NCI-H82 treated with DMSO at 0.1 percent for 48 hours (cell line): ENCODE results near the gene UBXN6.

Experiments used
- DNase-seq: peaks from one replicate; lab custom pipeline; 2025; ENCODE audit not compliant: unreplicated experiment; lab: John Stamatoyannopoulos, UW

Gene UBXN6

DNA sequence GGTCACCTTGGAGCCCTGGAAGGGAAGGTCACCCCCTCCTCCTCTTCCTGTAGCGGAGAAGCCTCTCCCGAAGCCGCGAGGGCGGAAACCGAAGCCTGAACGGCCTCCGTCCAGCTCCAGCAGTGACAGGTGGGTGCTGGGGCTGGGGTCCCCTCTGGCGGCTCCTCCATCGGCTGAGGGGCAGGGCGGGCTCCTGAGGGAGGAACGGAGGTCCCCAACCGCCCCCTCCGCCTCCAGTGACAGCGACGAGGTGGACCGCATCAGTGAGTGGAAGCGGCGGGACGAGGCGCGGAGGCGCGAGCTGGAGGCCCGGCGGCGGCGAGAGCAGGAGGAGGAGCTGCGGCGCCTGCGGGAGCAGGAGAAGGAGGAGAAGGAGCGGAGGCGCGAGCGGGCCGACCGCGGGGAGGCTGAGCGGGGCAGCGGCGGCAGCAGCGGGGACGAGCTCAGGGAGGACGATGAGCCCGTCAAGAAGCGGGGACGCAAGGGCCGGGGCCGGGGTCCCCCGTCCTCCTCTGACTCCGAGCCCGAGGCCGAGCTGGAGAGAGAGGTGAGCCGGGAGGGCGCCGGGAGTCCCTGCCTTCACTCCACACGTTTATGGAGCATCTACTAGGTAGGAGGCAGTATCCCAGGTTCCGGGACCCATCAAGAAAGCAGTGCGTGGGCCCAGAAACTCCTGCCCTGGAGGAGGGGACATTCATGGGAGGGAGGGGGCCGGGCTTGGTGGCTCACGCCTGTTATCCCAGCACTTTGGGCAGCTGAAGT, 36.5 kb upstream of the UBXN6 start:
- no peak for DNase-seq

DNA sequence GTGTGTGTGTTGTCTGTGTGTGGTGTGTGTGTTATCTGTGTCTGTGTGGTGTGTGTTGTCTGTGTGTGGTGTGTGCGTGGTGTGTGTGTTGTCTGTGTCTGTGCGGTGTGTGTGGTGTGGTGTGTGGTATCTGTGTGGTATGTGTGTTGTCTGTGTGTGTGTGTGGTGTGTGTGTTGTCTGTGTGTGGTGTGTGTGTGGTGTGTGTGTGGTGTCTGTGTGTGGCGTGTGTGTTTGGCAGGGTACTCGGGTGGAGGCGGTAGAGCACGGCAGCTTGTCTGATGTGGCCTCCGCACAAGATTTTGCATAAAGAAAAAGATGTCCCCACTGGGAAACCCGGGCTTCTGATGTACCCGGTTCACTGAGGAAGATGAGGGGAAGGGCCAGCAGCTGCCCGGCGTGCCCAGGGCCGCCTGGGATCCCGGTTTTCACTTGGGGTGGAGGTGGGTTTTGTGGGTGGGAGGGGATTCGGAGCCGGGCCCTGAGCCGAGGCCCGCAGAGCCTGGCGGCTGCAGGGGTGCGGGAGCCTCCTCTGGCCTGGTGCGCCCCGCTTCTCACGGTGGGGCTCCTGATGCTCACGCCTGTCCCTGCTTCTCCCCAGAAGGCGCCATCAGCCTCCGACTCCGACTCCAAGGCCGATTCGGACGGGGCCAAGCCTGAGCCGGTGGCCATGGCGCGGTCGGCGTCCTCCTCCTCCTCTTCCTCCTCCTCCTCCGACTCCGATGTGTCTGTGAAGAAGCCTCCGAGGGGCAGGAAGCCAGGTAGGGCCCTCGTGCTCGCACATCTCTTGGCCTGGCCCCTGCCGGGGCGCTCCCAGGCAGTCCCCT, 35.7 kb upstream of the UBXN6 start:
- DNase-seq = no peak

DNA sequence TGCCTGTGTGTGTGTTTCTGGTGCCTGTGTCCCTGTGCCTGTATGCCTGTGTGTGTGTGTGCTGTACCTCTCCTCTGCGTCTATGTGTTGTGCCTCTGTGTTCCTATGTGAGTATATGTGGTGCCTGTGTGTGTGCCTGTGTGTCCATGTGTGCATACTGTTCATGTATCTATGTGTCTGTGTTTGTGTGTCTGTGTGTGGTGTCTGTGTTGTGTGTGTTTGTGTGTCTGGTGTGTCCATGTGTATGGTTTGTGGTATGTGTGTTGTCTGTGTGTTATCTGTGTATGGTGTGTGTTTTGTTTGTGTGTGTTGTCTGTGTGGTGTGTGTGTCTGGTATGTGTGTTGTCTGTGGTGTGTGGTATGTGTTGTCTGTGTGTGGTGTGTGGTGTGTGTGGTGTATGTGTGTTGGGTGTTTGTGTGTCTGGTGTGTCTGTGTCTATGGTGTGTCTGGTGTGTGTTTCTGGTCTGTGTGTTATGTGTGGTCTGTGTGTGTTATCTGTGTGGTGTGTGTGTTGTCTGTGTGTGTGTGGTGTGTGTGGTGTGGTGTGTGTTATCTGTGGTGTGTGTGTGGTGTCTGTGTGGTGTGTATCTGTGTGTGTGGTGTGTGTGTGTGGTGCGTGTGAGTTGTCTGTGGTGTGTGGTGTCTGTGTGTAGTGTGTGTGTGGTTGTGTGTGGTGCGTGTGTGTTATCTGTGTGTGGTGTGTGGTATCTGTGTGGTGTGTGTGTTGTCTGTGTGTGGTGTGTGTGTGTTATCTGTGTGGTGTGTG, 34.9 kb upstream of the UBXN6 start:
- DNase-seq = no peak

DNA sequence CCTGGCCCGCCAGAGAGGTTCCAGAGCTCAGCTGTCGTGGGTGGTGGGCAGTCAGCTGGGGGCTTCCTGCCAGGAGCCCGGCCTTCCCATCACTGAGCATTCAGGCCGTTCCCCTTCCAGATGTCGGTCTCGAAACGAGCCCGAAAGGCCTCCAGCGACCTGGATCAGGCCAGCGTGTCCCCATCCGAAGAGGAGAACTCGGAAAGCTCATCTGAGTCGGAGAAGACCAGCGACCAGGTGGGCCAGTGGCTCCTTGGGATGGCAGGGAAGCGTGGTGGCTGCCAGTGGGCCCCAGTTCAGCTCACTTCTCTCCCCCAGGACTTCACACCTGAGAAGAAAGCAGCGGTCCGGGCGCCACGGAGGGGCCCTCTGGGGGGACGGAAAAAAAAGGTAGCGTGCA, 33.9 kb upstream of the UBXN6 start:
- no peak for DNase-seq

DNA sequence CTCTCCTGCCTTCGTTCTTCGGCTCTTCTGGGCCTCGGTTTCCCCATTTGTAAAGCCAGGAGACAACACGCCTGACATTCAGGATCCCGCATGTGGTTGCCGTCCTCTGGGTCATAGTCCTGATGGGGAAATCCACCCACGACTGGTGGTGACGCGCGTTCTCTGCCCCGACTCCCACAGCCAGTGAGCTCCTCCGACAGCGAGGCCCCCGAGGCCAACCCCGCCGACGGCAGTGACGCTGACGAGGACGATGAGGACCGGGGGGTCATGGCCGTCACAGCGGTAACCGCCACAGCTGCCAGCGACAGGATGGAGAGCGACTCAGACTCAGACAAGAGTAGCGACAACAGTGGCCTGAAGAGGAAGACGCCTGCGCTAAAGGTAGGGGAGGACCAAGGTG, 30.9 kb upstream of the UBXN6 start:
- no peak for DNase-seq

DNA sequence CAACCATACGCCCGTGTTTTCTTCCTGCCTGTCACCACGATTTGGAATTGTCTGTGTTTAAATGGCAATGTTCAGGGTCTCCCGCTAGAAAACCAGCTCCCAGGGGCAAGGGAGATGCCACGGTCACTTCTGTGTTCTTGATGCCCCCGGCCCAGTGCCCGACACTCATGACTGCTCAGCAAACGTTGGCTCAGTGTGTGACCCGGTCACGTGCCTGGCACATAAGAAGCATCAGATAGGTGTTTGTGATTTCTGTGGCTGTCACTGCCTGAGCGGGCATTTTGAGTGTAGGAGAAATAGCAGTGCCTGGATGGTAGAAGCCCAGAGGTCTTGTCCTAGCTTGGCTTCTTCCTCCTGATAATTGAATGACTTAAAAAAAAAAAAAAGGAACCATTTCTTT, 30.0 kb upstream of the UBXN6 start:
- DNase-seq = no peak

DNA sequence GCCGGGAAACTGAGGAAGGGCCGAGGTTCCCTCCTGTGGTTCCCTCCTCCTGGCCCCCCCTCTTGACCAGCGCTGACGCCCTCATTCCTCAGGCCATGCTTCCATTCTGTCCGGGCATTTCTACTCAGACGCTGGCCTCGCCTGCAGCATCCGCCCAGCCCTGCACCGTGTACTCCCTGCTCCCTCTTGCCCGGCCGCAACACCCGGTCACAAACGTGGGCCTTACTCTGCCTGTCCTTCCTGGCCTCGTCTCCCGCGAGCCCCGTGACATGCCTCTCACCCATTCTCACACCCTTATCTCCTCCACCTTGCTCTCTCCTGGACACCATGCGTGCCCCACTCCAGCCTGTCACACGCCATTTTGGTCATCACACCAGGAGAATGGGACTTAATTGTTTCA, 25.8 kb upstream of the UBXN6 start:
- DNase-seq = no peak

DNA sequence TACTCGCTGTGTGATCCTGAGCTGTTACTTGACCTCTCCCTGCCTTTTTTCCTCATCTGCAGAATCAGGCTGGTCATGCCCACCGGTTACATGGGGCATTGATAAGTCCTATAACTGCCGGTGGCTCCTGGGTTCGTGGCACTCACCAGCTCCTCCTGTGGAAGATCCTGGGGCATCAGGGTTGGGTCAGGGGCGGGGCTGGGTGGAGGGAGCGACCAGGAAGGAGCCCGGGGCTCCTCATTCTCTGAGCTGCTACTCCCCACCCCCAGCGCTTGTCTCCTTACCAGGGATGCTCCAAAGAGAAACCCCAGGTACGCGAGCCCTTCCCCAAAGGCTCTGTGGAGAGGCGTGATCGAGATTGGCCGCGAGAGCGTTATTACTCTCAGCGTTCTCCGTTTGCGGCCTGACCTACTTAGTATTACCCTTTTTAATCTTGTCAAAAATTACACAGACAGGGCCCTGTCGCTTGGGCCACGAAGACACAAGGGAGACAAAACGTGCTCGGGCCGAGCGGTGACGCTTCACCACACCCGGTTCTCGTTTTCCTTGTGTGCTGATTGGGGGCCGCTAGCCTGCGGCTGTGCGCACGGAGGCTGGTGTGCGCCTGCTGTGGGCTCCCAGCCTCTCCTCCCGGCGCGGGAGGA, 25.2 kb upstream of the UBXN6 start:
- no peak for DNase-seq

DNA sequence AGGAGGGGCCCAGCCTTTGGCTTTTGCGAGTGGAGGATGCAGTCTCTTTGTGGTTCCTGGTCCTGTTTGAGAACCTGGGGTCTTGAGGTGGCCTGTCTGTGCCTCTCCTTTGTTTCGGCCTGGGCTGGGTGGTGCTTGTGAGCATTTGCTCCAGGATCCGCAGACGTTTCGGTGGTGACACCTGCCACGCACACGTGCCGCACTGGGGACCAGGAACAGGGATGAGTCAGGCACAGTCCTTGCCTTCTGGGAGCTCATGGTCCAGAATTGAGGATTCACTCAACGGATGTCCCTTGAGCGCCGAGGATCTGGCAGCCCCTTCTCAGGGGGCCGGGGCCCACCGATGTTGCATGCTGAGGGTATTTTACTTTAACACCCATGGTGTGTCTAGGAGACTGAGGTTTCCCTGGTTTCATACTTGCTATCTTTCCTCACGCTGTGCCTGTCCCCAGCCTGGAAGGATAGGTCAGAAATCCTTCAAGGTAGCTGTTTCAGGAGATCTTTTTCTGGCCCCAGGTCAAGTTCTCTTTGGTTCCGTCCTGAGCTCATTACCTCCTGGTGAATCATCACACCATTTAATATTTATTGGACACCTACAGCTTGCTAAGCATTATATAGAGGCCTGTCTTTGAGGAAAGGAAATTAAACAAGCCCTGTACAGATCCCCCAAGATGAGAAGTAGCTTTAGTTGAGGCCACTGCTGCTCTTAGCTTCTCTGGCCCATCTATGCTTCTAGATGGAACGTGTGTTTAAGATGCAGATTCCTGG, 19.6 kb upstream of the UBXN6 start:
- no peak for DNase-seq

DNA sequence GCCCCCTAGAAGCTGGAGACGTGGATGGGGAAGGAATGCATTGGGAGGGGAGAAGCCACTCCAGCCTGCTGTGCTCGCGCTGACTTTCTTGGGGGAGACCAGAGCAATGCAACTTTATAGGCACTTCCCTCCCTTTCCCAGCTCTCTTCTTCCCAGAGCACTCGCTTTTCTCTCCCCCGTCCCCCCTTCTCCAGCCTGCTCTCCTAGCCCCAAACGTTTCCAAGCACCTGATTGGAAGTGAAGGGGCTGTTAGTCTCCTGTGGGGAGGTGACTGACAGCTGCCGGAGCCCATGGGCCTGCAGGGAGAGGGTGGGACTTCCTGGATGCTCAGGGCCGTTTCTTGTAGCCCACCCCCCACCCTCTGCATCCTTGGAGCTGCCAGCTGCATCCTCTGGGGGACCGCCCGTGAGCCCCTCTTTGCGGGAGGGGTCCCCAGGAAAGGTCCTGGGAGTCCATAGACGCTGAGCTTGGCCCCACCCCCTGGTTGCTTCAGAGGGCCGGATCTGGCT, 17.0 kb upstream of the UBXN6 start:
- peak; percentile 58 for DNase-seq

DNA sequence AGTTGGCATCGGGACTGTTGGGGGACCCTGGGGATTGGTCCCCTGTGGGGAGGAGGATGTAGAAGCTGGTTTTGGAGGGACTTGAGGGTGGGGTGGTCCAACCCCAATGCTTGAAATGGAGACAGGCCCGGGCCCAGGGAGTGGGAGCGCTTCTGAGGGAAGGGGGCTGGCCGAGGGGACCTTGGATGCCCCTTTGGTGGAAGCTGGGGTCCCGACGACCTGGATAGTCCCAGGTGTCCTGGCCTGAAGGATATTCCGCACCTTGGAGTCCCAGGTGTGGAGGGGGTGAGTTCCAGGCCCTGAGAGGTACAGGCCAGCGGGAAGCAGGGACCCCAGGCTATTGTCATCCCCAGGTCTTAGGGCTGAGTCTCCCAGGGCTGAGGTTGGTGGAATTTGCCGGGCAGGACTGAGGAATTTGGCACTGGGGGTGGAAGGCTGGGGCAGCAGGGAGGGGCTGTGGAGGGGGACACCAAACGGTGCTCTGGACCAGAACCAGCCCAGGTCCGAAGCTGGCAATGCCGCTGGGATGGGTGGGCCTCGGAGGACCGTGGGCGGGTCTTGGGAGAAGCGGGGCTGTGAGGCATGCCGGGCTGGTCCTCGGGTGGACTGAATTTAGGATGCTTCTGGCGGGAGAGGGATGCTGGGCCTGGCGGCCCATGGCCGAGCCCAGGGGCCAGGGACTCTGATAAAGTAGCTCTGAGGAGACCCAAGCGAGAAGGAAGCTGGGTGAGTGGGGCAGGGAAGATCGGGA, 16.3 kb upstream of the UBXN6 start:
- no peak for DNase-seq

DNA sequence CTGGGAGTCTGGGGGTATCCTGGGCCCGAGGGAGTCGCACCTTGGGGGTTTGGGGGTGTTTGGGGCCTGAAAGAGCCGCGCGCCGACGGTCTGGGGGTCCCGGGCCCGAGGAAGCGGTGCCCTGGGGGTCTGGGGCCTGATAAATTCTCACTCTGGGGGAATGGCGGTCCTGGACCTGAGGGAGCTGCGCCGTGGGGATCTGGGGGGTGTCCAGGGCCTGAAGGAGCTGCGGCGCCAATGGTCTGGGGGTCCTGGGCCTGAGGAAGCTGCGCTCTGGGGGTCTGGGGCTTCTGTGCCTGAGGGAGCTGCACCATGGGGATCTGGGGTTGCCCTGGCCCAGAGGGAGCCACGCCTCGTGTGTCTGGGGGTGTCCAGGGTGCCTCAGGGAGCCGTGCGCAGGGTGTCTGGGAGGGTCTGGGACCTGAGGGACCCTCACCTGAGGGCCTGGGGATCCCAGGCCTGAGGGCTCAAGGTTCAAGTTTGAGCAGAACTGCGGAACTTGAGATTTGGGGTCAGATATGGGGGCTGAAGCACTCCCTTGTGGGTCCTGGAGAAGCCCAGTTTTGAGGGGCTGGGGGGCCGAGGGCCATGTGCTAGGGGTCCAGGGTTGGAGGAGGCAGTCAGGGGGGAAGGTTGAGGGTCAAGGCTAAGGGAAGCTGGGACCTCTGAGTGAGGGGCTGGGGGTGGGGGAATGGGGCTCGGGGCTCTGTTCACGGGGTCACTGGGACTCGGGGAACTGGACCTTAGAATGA, 15.6 kb upstream of the UBXN6 start:
- DNase-seq = no peak

DNA sequence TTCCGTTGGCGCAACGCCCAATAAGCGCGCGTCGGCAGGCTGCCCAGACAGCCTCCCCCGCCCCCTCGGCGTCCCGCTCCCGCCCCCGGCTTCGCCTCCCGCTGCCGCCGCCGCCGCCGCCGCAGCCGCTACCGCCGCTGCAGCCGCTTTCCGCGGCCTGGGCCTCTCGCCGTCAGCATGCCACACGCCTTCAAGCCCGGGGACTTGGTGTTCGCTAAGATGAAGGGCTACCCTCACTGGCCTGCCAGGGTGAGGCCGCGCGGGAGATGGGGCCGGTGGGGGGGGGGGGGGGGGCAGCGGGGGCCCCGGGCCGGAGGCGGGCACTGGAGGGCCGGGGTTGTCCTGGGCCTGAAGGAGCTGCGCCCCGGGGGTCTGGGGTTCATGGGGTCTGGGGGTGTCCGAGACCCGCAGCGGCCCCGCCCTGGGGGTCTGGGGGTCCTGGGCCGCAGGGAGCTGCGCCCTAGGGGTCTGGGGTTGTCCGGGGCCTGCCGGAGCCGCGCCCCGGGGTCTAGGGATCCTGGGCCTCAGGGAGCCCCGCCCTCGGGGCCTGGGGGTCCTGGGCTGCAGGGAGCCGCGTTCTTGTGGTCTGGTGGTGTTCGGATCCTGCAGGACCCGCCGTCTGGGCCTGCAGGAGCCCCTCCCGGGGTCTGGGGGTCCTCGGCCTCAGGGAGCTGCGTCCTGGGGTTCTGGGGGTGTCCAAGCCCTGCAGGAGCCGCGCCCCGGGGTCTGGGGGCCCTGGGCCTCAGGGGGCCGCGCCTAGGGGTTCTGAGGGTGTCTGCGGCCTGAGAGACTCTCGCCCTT, 14.8 kb upstream of the UBXN6 start, which contains the start of gene HDGFL2:
HDGFL2 (plus strand) TSS at position 124 of the 801 bp plus-strand sequence; CDS start at position 178, 54 bp downstream.
- no peak for DNase-seq

DNA sequence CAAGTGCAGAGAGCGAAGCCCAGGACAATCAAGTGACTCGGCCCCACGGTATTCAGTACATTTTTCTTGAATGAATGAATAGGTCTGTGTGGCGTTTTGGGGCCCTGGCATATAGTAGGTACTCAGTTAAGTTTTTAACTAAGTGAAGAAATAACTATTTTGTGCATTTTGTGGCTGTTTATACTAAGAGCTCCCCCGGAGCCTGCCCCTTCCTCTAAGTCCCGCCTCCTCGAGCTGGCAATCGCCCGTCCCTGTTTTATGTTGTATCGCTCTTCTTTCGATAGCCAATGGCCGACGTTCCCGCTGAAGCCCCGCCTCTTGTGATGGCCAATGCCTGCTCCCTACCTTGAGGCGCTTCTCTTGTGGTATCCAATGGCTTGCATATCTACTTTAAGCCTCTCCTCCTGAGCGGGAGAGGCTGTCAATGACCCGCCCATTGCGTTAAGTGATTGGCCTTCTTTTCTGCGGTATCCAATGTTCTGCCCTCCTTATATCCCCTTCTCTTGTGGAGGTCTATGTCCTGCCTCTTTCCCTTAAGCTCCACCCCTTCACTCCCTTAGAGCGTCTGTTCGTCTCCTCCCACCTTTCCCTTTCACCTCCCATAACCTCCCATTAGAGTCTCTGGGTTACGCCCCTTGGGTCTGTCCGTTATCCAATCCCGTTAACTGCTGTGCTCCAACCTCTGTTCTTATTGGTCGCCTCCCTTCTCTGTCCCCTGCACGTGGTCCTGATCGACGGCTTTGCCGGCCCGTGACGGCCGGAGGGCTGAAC, 14.0 kb upstream of the UBXN6 start:
- DNase-seq = peak; percentile 100

DNA sequence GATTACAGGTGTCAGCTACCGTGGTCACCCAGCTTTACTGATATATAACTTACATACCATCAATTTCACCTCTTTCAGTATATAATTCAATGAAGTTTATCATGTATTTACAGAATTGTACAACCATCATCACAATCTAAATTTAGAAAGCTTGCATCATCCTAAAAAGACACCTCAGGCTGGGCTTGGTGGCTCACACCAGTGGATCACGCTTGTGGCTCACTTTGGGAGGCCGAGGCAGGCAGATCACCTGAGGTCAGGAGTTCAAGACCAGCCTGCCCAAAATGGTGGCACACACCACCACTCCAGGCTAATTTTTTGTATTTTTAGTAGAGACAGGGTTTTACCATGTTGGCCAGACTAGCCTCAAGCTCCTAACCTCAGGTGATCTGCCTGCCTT, 10.2 kb upstream of the UBXN6 start:
- no peak for DNase-seq

DNA sequence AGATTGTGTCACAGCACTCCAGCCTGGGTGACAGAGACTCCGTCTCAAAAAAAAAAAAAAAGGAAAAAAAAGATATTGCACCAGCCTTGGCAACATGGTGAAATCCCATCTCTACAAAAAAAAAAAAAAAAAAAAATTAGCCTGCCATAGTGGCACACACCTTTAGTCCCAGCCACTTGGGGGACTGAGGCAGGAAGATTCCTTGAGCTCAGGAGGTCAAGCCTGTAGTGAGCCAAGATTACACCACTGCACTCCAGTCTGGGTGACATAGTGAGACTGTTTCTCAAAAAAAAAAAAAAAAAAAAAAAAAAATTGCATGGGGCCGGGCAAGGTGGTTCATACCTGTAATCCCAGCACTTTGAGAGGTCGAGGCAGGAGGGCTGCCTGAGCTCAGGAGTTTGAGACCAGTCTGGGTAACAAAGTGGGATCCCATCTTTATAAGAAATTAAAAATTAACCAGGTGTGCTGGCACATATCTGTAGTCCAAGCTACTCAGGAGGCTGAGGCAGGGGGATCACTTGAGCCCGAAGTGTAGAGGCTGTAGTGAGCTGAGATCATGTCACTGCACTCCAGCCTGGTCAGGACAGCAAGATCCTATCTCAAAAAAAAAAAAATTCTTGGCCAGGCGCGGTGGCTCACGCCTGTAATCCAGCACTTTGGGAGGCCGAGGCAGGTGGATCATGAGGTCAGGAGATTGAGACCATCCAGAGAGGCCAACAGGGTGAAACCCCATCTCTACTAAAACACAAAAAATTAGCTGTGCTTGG, 7.4 kb upstream of the UBXN6 start:
- no peak for DNase-seq
